Stimulated activated CD4-positive, alpha-beta T cell treated with anti-CD3 and anti-CD28 coated beads, Interleukin-4, amount 100 ng/mL, for 24 hours (primary cell): ENCODE measurements around the gene NHLH2.

Experiments
- DNase-seq: peaks from one replicate; pipeline ENCODE4 v3.0.0-alpha.2; 2020

NHLH2 gene

DNA sequence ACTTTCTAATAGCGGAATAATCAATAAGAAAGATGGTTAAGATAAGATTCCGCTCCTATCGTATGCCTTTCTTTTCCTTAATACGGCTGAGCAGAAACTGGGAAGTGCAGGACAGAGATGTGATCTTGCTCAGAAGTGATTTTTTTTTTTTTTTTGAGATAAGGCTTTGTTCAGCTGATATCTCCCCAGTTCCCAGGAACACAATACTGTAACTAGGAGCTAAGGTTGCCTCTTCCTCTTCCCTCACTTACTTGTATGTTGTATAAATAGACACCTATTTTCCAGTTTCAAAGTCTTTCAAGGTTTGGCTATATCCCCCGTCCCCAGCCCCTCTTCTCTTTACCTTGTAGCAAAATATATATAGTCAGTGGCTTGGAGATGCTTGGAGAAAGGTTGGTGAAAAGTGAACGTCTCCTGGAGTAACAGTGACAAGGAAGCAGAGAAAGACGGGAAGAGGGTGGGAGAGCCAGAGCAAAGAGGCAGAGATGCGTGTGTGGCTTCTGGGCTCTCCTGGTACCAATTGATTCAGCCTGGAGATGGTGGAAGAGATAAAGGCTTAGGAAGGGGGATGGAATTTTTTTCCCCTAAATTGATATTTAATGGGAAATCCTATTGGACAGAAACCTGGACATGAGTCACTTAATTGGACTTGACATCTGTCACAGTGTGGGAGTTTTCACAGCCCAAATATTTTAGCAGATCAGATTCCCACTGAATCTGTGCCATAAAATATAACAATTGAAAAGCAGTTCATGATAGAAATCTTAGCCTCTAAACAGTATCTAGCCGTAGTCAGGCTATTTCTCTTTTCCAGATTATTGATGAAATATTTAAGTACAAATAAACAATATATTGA lies at the start of gene NHLH2:
NHLH2 (minus strand) TSS at position 522 of the 856 bp plus-strand sequence. CDS start 2,754 bp downstream, outside the sequence.
- DNase-seq = no peak

DNA sequence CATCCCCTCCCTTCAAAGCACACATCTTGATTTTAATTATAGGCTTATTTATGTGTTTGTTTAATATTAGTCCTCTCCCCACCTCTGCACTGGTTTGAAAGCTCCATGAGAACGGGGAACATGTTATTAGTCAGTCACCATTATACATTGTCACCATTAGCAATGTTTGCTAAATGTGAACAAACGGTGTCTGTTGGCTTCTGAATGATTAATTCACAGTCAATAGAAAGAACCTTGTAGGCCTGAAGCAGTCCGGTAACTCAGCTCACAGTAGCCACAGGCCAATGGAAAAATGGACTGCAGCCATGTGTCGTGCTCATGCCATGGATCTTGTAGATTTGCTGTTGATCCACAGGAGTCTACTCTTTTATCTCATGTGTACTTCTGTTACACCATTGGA lies 49.7 kb upstream of the NHLH2 start:
- no peak for DNase-seq

DNA sequence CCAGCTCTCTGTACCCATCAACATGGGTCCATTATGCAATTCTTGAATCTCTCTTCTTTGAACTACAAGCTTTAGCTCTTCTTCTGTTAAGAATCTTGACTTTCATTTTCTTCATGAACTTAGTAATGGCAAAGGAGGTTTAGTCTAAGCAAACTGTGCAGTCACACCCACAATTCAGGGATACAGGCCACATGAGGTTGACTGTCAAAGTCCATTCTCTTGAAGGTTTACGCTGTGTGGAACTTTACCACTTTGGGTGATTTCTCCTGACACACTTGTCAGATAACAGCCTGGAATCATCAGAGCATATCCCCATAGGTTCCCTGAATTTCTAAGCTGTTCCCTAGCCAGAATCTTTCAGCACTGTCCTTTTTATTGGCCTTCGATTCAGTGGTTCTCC lies 48.0 kb upstream of the NHLH2 start:
- no peak for DNase-seq

DNA sequence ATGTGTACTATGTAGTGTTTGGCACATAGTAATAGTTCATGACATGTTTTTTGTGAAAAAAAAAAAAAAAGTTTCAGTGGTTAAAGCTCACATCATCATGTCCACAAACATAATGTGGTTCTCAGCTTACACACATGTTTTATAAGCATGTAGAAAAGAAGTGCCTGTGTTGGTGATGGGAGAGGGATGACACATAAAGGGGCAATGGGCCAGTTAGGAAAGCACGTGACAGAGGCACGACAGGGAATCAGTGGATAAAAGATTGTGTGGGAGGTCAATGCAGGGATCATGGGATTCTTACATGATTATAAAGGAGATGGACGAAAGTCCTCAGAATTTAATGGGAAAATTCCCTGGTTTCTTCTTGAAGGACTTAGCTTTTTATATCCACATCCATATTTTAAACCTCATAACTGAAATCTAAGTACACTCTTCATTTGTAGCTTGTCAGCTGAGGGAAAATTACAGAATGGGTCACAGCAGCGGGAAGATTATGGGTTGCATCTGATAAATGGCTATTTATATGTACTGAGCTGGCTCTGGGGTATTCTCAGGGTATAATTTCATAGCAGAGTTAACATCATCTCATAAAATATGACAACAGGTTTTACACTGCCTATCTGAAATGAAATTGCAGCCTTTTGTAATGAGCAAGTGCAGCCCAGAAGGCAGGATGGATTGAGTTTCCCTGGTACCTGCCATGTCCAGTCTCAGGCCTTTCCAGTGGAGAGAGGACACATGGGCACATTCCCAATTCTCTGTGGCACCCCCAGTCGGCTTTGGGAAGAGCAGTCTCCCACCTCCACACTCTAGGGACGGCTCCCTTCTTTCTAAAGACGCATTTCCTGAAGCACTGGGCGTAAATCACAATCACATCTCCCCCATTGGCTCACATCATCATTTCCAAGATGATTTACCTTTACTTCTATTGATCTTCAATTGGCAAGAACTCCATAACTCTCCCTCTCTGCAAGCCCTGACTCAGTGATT lies 42.3 kb upstream of the NHLH2 start:
- DNase-seq = no peak

DNA sequence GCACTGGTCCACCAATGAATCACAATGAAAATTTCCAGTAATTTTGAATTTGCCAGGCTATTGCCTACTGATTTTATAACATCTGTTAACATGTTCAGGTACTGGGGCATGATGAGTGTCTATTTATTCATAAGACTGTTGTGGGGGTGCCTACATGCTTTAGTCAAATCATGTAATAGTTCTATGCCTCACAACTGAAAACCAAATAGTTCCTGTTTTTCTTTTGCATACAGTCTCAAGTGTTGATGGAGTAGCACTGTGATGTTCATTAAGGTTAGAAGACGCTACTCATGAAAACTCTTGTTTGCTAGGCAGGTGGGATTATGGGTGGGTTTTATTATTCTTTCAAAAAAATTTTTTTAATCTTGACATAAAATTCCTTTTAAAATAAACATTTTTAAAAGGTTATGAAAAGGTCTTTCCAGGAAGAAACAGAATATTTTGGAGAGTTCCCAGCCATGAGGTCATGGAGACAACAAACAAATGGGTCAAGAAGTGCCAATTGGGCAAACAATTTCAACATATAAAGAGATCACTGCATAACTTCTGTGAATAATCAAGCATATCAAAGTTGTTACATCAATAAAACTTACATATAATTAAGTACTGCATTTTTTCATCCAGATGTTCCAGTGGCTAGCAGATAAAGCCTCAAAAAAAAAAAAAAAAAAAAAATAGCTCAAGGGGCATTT lies 40.2 kb upstream of the NHLH2 start:
- no peak for DNase-seq

DNA sequence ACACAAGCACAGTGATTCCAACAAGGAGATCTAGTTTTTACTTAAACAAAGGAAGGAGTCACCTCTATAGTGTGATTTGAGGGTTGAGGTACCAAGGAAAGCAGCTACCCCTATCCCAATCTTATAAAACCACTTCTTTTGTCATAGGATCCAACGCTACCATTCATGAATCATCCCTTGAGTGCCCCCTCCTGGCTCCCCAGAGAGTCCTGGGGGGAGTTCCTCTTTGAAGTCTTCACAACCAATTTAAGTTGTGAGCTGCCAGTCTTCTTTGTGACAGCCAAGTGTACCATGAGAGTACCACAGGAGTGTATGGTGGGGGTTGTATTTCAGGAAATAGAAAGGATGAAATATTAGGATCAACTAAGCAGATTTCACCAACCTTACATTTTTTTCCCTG lies 39.1 kb upstream of the NHLH2 start:
- DNase-seq = no peak

DNA sequence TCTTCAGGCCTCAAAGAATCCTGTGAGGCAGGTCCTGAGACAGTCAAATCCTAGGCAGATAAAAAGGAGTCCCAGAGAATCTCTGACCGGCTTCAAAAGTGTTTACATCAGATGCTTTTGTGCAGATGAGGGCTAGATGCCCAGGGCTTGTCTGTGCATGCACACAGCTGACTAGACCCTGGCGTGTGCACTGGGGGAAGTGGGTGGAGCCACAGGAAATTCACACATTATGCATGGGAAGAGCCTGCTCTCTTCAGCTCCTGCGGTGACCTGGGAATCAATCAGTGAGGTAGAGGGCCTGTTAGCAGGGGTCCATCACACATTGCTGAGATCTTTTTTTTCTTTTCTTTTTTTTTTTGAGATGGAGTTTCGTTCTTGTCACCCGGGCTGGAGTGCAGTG lies 36.6 kb upstream of the NHLH2 start:
- no peak for DNase-seq

DNA sequence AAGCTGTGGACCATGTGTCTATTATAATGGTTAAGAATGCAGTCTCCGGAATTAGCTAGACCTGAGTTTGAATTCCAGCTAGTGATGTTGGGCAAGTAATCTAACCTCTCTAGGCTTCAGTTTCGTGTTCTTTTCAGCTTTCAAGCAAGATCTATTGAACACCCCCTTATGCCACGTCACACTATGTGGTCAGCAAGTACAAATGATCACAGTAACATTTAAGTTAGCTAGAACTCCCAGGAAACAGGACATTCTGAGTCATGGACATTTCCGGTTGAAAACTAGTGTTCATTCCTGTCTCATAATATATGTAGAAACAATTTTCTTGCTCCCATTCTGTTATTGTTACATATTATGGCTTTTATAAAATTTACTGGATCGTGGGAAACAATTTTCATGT lies 34.0 kb upstream of the NHLH2 start:
- DNase-seq = no peak

DNA sequence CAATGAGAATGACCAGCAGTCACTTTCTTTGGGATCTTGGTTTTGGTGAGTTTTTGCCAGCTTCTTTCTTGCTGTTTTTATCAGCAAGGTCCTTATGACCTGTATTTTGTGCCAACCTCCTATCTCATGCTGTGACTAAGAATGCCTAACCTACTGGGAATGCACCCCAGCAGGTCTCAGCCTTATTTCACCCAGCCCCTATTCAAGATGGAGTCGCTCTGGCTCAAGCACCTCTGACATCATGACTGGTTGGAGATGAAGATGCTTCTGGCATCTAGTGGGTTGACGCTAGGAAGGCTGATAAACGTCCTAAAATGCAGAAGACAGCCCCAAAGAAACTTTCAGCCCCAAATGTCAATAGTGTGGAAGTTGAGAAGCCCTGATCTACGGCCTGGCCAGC lies 33.6 kb upstream of the NHLH2 start:
- DNase-seq = no peak

DNA sequence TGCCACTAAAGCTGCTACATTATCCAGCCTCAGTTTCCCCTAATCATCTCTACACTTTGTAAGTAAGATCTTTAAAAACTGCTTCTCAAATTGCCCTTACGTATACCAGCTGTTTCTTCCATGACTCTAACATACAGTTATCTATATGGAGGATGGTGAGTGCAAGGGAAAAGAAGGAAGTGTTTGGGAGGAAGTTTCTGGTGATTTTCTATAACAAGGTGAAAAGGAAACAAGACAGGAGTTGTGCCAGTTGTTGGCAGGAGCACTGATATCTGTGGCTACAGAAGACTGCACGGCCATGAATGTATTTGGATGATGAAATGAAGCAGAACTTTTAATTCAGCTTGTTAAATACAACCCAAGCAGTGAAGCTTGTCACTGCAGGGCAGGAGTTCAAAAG lies 32.3 kb upstream of the NHLH2 start:
- DNase-seq = no peak

DNA sequence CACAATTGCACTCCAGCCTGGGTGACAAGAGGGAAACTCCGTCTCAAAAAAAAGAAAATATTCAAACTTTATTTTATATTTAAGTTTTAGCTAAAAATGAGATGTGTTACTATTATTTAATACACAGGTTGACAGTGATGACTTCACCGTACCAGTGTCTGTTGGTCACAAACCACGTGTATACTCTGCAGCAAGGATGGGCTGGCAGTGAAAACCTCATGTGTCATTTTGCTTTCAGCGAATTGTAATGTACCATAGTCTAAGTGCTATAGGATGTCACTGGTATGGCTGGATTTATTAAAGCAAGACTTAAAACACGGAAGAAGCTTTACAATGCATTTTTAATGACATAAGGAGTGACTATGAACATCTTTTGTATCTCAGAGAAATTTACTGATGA lies 28.1 kb upstream of the NHLH2 start:
- no peak for DNase-seq

DNA sequence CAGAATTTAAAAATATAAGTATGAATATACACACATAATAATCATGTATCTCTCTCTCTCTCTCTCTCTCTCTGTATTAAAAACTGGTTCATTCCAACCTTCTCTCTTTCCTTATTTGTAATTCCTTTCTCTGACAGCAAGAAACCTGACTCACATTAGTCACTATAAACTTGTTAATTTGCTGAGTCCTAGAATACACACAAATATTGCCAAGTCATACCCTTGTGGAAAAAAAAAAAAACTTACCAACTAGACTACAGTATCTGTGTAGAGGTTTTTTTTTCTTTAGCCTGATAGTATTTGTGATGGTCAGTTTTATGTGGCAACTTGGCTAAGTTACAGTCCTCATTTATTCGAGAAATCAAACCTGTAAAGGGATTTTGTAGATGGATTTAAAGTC lies 26.3 kb upstream of the NHLH2 start:
- DNase-seq = no peak

DNA sequence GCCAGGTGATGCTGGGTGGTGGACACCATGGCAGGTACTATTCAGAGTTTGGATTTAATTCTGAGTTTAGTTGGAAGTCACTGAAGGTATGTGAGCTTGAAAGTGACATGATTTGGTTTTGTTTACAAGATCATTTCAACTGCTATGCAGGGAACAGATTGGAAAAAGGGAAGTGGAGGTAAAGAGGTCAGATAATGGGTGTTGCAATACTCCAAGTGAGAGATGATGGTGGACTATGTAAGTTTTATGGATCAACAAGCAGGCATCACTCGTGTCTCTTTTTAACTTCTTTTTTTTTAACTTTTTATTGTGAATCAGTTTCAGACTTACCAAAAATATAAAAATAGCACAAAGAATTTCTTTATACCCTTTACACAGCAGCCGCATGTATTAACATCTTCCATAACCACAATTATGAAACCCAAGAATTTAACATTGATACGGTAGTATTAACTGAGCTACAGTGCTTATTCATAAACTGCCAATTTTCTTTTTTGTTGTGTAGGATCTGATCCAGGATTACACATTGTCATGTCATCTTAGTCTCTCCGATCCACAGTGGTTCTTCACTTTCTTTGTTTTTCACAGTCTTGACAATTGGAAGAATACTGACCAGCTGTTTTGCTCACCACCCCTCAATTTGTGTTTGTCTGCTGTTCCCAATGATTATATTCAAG lies 24.9 kb upstream of the NHLH2 start:
- no peak for DNase-seq

DNA sequence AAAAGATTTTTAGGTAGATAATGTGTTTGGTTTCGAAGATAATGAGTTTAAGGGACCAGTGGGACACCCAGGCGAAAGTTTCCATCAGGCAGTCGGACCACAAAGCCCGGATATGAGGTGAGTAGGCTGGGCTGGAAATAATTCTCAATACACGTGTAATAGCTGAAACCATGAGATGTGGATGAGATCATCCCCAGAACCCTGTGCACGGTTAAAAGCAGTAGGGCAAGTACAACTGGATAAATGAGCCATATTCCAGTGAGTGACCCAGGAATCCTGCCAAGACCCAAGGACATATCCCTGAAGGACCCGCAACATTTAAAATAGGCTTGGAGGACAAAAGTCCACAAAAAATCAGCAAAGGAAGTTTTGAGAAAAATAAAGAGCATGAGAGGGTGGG lies 21.5 kb upstream of the NHLH2 start:
- no peak for DNase-seq

DNA sequence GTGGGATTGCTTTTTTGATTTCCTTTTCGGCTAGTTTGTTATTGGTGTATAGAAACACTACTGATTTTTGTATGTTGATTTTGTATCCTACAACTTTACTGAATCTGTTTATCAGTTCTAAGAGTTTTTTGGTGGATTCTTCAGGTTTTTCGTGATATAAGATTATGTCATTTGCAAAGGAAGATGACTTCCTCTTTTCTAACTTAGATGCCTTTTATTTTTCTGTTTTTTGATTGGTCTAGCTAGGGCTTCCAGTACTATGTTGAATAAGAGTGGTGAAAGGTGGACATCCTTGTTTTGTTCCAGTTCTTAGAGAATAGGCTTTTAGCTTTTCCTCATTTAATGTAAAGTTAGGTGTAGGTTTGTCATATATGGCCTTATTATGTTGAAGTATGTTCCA lies 13.1 kb upstream of the NHLH2 start:
- DNase-seq = no peak

DNA sequence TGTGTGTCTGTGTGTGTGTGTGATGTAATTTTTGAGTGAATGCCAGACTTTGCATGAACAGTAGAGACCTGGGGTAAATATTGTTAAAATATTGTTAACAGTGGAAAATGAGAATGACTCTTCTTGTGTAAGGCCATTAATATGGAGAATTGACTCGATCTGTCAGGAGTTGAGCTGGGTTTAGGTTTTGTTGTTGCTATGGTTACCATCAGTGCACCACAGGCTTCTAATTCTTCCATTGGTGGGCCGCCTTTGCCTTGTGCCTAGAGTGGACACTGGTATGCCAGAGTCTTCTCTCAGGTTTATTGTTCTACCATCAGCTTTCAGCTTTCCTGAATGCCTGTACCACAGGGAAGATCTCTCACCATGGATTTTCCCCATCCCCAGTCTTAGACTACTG lies 10.0 kb upstream of the NHLH2 start:
- DNase-seq = no peak

DNA sequence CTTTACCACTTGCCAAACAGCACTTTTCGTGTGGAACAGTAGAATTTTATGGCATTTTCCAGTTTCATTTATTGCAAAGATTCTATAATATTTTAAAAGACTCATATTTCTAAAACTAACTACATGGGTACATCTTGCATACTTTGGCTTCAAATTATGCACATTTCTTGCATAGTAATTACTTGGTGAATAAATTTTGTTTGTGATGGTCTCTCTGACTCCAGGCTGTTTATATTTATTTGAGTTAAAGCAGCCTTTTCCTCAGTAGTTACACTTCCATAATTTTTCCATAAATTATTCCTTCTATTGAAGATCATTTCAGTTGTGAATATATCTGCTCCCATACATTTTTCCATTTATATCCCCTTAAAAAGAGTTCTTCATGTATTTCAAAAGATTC lies 6.9 kb upstream of the NHLH2 start:
- no peak for DNase-seq

DNA sequence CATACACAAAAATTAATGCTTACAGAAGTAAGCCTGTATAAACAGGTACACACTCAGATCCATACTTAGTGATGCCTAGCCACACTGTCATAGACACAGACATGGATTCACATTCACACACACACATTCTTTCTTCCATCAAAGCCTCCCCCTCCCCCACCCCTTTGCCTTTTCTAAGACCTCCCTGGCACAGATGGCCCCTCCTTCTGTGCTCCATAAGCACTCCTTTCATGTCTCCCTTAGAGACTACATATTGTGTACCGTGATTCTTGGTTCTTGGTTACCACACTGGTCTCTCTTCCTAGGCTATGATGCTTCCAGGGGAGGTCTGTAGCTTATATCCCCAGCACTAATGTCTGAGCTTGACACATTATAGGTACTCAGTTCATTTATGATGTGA lies 2.0 kb upstream of the NHLH2 start:
- no peak for DNase-seq

DNA sequence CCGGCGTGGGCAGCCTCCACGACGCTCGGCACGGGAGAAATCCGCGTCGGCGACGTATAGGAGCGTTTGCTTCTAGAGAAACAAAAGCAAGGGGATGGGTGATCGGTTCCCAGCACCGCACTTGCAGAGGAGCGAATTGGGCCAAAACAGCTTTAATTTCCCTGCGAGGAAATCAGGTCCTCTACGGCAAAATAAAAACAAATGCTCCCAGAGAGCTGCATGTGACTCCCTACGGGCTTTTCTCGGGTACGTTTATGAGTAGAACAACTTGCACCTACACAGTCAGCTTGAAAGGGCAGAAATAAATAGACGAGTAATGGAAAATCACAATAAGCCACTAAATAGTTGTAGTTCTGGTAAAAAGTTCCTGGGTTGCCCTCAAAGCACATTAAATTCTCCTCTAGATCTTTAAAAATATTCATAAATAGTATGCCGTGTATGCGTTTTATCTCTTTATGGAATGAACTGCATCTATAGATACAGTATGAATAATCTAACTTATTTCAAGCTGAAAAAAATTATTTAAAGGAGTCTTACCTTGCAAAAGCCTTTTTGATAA lies 1.2 kb downstream of the NHLH2 start:
- DNase-seq = no peak

DNA sequence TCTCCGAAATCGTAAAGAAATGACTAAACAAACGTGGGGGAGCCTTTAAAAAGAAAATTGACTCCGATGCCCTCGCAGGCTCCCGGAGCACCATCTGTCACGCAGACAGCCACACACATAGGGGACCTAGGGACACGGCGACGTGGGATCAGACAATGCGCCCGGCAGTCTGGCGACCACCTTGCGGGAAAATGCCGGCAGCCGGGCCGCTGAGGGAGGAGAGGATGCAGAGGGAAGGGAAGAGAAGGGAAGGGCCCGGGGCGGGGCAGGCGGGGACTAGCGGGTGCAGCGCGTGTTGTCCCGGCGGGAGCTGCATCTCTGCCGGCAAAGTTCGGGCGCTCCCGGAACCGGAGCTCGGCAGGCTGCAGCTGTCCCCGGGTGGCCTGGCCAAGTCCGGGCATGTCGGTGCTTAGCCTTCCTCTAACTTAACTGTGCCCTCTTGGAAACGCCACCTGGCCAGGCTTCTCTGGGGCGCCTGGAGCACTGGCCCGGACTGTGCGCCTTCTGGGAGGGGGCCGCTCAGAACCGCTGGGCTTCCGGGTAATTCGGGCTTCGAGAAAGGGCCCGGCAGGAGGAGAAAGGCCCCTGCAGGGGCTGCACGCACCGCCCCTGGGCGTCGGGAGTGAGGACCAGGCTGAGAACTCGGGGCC lies 1.8 kb downstream of the NHLH2 start:
- no peak for DNase-seq

DNA sequence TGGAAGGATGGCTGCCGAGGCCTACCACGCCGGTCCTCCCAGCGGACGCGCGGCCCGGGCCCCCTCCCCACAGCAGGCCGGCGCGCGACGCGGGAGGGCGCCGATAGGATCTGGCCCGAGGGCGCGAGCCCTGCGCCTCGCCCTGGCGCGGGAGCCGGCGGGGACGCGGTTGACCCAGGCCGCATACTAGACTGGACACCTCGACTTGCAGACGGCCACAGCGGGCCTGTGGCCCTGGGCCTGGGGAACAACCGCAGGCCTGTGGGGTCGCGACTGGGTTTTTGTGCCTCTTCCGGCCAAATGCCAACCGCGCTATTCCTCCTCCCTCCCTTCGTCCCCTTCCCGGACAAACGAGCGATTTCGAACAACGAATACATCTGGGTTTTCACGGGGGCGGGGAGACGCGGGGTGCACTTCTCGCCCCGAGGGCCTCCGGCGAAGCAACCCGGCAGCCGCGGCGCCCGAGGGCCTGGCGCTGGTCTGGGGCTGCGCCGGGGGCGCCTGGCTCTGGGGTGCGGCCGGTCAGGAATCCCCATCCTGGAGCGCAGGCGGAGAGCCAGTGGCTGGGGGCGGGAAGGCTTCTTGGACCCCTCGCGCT lies 2.4 kb downstream of the NHLH2 start:
- DNase-seq = no peak
